Activated CD4-positive, CD25-positive, alpha-beta regulatory T cell (primary cell): Measurements from ENCODE around the gene SHISA6.
"Not testable (repeated sequence)": the region's sequence is repeated elsewhere in the genome, so short reads cannot be mapped to it uniquely, and the experiment has no call there.

Source experiments
- DNase-seq, 4 experiments: peaks; one replicate each; lab custom pipeline; 2025; lab: John Stamatoyannopoulos, UW

Gene SHISA6

DNA sequence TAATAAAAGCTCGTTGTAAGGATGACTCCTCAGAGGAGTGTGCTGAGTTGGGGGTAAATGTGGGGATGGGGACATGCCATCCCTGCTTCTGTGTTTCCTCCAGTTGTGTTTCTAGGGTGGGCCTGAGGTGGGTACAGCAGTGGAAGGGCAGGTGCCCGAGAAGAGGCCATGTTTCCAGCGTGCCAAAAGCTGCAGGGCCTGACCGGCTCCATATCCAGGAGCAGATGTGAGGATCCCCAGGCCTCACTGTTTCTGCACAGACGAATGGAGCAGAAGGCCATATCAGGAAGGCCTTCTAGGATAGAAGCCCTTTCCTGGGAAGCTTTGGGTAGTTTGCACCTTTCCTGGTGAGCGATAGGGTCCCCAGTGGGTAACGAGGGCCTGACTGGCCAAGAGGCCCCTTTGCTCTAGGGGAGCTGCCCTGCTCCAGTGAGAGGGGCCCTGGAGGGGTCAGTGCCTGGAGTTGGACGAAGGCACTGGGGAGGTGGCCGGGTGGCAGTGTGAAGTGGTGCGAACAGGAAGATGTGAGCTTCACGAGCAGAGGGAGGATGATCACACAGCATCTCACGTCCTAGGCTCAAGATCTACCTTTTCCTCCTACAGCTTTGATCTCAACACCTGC, 62.9 kb downstream of the SHISA6 start:
- no peak for DNase-seq

DNA sequence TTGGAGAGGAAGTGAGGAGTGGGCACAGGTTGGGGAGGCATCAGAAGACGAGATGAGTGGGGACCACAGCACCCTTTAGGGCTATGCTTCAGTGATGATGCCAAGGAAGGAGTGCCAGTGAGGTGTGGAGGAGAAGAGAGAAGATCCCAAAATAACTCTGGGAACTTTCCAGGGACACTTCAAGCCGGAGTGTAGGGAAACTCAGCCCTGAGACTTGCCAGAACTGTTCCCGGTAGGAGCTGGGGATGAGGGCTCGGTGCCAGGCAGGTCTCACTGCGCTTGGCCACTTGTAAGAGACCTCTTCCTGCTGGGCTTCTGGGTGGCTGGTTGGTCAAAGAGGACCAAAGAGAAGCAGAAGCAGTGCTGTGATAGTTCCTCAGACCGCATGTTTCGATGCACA, 63.6 kb downstream of the SHISA6 start:
- no peak for DNase-seq

- DNase-seq: no peak
Measured at GRCh38 chr17:11305524-11305923, 64.5 kb downstream of the SHISA6 start.

DNA sequence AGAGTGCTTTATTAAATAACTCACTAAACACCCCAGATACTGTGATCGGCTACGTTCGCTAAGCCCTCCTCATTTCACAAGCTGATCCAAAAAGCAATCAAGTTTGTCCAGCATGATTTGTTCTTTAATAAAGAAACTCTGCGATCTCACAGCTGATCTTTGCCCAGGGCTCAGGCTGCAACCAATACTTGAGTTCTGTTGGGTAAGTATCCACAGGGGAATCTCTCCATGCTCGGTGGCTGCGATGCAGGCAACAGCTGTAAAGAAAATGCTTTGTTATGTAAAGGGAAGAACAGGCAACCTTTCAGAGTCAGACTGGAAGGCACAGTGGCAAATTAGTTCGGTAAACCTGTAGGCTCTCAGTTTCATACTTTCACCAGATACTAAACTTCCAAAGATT, 67.5 kb downstream of the SHISA6 start:
- DNase-seq: no peak

DNA sequence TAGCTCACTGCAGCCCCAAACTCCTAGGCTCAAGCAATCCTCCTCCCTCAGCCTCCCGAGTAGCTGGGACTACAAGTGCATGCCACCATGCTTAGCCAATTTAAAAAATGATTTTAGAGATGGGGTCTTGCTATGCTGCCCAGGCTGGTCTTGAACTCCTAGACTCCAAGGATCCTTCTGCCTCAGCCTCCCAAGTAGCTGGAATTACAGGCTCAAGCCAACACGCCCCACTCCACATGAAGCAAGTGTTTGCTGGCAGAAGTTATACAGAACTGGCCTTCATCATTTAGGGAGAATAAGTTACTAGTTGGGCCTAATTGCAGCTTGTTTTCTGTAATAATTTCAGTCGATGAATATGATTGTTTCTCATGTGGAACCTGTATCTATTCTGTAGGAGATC, 68.0 kb downstream of the SHISA6 start:
- DNase-seq: no peak

DNA sequence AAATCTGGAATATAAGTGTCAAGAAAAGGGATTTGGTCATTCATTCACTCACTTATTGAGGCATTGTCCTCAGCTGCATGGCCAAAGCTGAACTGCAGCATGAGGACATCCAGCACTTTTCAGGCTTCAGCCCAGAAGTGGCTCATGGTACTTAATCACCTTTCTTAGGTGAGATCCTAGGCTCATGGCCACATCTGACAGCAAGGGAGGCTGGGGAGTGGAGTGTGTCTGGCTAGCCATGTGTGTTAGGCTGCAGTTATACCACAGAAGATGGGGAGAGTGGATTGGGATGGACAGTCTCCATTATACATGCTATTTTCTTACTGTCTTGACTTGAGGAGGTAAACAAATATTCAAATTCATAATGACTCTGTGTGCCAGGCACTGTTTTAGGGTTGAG, 68.8 kb downstream of the SHISA6 start:
- no peak for DNase-seq

DNA sequence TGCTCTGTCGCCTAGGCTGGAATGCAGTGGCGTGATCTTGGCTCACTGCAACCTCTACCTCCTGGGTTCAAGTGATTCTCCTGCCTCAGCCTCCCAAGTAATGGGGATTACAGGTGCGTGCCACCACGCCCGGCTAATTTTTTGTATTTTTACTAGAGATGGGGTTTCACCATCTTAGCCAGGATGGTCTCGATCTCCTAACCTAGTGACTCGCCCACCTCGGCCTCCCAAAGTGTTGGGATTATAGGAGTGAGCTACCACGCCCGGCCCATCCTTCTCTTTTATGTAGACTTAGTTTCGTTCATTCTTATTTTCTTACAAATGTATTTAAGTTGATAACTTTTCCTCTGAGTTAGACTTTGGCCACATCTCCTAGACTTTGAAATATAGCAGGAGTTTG, 75.4 kb downstream of the SHISA6 start:
- DNase-seq: not testable (repeated sequence)

DNA sequence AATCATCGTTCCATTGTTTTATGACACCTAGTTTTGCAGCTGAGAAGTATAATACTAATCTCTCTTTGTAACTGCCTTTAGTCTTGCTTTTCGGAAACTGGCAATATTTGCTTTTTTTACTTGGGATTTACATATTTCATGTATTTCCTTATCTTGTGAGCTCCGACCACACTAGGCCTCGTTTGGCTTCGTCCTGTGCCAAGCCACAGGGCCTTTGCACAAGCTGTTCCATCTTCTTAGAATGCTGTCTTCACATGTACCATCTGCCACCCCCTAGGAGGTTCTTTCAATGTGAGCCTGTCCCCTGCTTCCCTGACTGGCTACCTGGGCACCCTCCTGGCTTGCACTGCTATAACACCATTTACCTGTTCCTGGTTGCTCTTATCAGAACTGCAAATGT, 77.2 kb downstream of the SHISA6 start:
- DNase-seq: no peak

DNA sequence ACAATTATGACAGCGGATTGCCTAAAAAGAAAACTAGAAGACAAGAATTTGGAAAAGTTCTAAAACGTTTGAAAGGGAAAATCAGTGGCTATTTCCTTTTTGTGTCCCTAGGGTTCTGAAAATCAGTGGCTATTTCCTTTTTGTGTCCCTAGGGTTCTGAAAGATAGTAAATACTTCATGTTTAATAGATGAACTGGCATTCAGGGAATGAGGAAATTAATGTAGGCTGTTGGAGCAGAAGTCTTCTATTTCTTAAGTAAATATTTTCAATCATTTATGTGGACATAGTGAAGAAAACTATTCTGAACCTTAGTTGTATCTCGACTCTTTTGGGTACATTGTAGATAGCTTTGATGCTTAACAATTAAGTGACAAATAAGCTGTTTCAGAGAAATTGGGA, 78.9 kb downstream of the SHISA6 start:
- DNase-seq: no peak

DNA sequence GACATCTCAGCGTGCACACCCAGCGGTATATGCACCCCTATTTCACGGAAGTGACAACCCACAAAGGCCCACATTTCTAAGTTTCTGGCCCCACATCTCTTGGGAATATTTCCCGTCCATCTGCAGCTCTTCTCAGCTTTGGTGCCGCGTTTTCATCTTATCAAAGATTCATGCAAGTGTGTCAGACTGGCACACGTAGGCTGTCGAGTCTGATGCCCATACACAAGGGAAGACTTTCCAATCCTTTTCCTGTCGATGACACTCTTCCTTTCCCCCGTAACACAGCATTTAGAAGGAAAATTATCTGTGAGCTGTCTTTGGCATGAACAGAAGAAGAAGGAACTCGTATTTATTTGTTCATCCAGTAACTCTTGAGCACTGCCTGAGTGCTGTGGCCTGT, 83.0 kb downstream of the SHISA6 start:
- DNase-seq: no peak

GRCh38 chr17:11324846-11325420, 83.9 kb downstream of the SHISA6 start:
- DNase-seq: no peak

DNA sequence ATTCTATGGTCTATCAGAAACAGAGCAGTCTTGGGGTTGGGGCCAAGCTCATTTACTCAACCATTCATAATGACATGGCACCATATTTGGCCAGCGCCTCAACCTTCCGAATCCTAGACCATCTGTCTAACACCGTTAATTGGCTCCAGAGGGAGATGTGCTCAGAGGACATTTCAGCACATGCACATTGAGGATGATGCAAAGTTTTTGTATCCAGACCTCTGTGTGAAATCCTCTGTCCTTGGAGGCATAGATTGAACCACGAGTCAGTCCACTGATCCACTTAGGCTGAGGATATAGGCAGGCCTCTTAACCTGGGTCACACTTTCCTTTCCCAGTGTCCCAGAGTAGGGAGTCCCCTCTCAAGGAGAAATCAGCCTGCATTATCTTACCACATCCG, 85.5 kb downstream of the SHISA6 start:
- no peak for DNase-seq

GRCh38 chr17:11328770-11329169, 87.8 kb downstream of the SHISA6 start:
- DNase-seq: no peak

GRCh38 chr17:11330006-11330405, 89.0 kb downstream of the SHISA6 start:
- no peak for DNase-seq

GRCh38 chr17:11330826-11331225, 89.8 kb downstream of the SHISA6 start:
- DNase-seq: no peak

- DNase-seq: no peak
Measured at GRCh38 chr17:11331547-11332513, 90.8 kb downstream of the SHISA6 start.

- no peak for DNase-seq
Measured at GRCh38 chr17:11332706-11333105, 91.7 kb downstream of the SHISA6 start.

GRCh38 chr17:11334493-11334892, 93.5 kb downstream of the SHISA6 start:
- no peak for DNase-seq

GRCh38 chr17:11336290-11336689, 95.3 kb downstream of the SHISA6 start:
- DNase-seq: no peak

- no peak for DNase-seq
Measured at GRCh38 chr17:11340803-11341202, 99.8 kb downstream of the SHISA6 start.

DNA sequence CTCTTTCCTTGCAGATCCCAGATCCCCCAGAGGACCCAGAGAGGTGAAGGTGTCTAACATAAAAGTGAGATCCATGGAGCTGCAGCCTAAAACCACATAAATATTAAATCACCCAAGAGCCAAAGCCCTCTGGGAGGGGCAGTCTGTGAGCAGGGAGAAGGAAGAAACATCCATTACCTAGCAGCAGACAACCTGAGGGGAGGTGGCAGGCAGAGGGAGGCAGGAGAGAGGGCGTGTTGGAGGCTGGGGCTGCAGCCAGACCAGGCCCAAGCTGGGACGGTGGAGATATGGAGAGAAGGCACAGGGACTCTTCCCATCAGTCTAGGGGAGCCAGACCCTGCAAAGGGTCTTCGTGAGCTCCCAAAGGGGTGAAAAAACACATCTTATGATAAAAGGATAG, 101.1 kb downstream of the SHISA6 start:
- no peak for DNase-seq

GRCh38 chr17:11349106-11349505, 108.1 kb downstream of the SHISA6 start:
- DNase-seq: no peak

DNA sequence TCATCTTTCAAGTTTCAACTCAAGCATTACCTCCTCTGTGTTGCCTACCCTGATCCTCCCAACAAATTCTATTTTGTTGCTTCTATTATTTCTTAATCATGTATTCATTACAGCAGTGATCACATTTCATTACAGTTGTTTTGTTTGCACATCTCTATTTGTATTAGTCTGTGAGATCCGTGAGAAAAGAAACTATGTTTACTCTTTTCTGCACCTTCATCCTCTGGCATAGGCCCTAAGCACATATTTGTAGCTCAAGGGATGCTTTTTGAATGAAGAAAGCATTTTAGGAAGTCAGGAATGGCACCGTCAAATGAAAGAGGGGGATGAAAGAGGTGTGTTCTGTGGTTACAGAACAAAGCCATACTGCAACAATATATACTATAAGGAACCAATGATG, 110.5 kb downstream of the SHISA6 start:
- DNase-seq: no peak
